GM19240 (cell line): ENCODE results near the gene GPM6B.
"Not testable (repeated sequence)": the region's sequence is repeated elsewhere in the genome, so short reads cannot be mapped to it uniquely, and the experiment has no call there.

ENCODE experiments used
- DNase-seq: peaks from one replicate; pipeline ENCODE4 v3.0.0; 2011; ENCODE audit warnings: low spot score; ENCODE audit not compliant: insufficient read length

Gene GPM6B

GRCh38 chrX:13732246-13733067, 84.4 kb downstream of the GPM6B start:
- no peak for DNase-seq

DNA sequence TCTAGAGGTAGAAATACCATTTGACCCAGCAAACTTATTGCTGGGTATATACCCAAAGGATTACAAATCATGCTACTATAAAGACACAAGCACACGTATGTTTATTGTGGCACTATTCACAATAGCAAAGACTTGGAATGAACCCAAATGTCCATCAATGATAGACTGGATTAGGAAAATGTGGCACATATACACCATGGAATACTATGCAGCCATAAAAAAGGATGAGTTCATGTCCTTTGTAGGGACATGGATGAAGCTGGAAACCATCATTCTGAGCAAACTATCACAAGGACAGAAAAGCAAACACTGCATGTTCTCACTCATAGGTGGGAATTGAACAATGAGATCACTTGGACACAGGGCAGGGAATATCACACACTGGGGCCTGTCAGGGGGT, 86.4 kb downstream of the GPM6B start:
- DNase-seq, result not testable (repeated sequence)

- not testable (repeated sequence) for DNase-seq
Measured at GRCh38 chrX:13726583-13726982, 90.3 kb downstream of the GPM6B start.

DNA sequence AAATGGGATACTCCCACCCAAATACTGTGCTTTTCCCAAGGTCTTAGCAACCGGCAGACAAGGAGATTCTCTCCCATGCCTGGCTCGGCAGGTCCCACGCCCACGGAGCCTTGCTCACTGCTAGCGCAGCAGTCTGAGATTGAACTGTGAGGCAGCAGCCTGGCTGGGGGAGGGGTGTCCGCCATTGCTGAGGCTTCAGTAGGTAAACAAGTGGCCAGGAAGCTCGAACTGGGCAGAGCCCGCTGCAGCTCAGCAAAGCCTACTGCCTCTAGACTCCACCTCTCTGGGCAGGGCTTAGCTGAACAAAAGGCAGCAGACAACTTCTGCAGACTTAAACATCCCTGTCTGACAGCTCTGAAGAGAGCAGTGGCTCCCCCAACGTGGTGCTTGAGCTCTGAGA, 92.0 kb downstream of the GPM6B start:
- DNase-seq, result not testable (repeated sequence)

GRCh38 chrX:13721819-13722519, 94.9 kb downstream of the GPM6B start:
- no peak for DNase-seq

DNA sequence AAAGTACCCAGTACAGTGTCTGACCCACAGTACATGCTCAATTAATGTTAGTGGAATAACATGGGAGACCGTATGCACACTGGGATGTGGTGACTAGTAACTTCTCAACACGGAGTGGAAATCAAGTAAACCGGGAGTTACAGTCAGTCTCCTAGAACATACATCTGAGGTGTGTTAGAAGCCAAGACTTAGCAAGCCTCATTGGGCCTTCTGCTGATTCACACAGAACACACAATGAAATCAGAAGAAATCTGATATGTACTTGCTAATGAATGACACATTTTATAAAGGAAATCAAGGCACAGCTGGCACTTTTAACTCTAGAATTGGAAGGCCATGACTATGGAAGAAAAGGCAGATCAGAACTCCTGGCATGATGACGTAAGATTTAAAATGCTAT, 95.5 kb downstream of the GPM6B start:
- DNase-seq, result no peak
